GM21576 (cell line): ENCODE data around the gene NLRP7.
"Not testable (repeated sequence)": the region's sequence is repeated elsewhere in the genome, so short reads cannot be mapped to it uniquely, and the experiment has no call there.

ENCODE experiments used
- ATAC-seq: cut with Tn5 transposase; IDR thresholded peaks from one replicate; pipeline ENCODE4 v1.9.1; 2021; ENCODE audit warnings: mild to moderate bottlenecking, moderate library complexity; ENCODE audit not compliant: unreplicated experiment

Gene NLRP7

GRCh38 chr19:54919646-54920563 lies 27.4 kb downstream of the NLRP7 start:
- ATAC-seq: not testable (repeated sequence)

GRCh38 chr19:54918499-54918898 lies 28.8 kb downstream of the NLRP7 start:
- ATAC-seq: no peak

GRCh38 chr19:54916822-54917221 lies 30.5 kb downstream of the NLRP7 start:
- ATAC-seq: no peak

- not testable (repeated sequence) for ATAC-seq
These were observed 39.4 kb downstream of the NLRP7 start for GRCh38 chr19:54907899-54908298.

DNA sequence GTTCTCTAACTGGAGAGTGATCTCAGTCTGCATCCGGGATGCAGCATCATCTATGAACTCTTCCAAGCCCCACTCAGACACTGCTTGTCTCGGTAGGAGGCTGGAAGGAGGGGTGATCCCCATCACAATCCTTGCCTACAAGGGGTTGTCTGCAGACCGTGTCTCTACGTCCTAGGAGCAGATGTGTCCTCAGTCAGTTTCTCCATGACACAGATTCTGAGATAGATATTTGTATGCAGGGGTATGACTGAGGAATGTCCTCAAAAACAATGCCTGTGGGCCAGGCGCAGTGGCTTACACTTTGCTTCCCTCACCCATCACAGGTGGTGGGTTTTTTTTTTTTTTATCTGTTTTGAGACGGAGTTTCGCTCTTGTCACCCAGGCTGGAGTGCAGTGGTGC lies 40.5 kb downstream of the NLRP7 start:
- no peak for ATAC-seq

- ATAC-seq: no peak
These were observed 41.4 kb downstream of the NLRP7 start, which contains the start of gene NCR1 for GRCh38 chr19:54905803-54906511. NCR1 (plus strand) TSS chr19:54906148; CDS start chr19:54906188, 40 bp downstream.

- no peak for ATAC-seq
These were observed 41.9 kb downstream of the NLRP7 start for GRCh38 chr19:54905421-54905802.

- not testable (repeated sequence) for ATAC-seq
These were observed 43.1 kb downstream of the NLRP7 start for GRCh38 chr19:54904261-54904660.

GRCh38 chr19:54903303-54903702 lies 44.0 kb downstream of the NLRP7 start:
- no peak for ATAC-seq

- no peak for ATAC-seq
These were observed 45.3 kb downstream of the NLRP7 start for GRCh38 chr19:54902061-54902460.

DNA sequence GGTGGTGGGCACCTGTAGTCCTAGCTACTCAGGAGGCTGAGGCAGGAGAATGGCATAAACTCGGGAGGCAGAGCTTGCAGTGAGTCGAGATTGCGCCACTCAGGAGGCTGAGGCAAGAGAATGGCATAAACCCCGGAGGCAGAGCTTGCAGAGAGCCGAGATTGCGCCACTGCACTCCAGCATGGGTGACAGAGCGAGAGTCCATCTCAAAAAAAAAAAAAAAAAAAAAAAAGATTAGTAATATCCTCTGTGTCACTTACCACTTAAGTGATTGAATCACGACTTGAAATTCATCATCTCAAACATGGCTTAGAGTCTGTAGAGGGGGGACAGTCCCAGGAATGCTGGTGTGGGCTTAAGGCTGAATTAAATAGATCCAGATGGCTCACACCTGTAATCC lies 46.2 kb downstream of the NLRP7 start:
- not testable (repeated sequence) for ATAC-seq

GRCh38 chr19:54899646-54900045 lies 47.7 kb downstream of the NLRP7 start:
- not testable (repeated sequence) for ATAC-seq

GRCh38 chr19:54898685-54899084 lies 48.6 kb downstream of the NLRP7 start:
- ATAC-seq: not testable (repeated sequence)

DNA sequence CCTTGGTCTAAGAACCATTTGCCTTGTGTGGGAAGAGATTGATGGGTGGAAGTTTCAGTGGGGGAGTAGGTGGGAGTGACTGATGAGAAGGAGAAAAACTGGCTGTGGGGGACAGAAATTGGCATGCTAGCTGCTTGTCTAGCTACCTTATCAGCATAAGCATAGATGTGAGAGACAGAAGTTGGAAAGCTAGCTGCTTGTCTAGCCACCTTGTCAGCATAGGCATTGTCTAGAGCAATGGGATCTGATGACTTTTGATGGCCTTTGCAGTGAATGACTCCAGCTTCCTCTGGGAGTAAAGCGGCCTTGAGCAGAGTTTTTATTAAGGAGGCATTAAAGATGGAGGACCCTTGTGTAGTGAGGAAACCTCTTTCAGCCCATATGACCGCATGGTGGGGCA lies 51.3 kb downstream of the NLRP7 start:
- no peak for ATAC-seq

DNA sequence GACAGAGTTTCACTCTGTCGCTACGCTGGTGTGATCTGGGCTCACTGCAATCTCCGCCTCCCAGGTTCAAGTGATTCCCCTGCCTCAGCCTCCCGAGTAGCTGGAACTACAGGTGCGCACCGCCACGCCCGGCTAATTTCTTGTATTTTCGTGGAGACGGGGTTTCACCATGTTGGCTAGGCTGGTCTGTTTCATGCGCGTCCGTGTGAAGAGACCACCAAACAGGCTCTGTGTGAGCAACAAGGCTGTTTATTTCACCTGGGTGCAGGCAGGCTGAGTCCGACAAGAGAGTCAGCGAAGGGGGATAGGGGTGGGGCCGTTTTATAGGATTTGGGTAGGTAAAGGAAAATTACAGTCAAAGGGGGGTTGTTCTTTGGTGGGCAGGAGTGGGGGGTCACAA lies 53.2 kb downstream of the NLRP7 start:
- ATAC-seq: not testable (repeated sequence)

DNA sequence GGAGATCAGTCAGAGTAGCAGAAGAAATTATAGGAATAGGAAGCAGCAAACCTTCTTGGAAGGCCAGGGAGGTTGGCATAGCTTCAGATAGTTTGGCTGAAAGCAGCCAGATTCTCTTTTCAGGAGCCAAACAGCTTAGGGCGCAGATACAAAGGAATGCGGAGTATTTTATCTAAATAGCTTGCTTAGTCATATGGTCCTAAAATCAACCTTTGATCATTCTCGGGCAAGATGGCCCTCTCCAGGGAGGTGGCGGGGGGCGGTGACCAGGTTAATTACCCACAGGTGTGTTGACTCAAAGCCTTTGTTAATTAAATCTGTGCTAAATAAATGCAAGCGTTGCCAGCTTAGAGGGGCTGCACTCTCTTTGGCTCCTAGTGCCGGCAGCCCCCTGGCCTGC lies 53.9 kb downstream of the NLRP7 start:
- ATAC-seq: no peak

- ATAC-seq: no peak
These were observed 57.8 kb downstream of the NLRP7 start for GRCh38 chr19:54889566-54889965.

GRCh38 chr19:54888239-54888638 lies 59.1 kb downstream of the NLRP7 start:
- no peak for ATAC-seq

DNA sequence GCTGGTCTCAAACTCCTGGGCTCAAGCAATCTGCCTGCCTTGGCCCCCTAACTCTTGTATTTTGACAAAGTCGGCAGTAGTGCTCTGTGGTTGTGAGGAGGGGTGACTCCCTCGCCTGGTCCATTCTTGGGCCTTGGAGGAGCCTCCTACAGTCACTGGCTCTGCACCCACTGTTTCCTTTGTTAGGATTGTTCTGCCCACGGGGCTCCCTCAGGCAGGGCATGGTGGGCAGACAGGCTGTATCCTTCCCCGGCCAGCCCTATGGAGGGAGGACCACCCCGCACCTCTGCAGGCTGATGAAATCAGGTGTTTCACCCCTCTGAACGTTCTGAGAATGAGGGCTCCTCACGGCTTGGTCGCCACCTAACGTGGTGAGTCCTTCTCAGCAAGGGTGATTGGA lies 64.1 kb downstream of the NLRP7 start:
- no peak for ATAC-seq

- no peak for ATAC-seq
These were observed 64.6 kb downstream of the NLRP7 start for GRCh38 chr19:54882758-54883157.

DNA sequence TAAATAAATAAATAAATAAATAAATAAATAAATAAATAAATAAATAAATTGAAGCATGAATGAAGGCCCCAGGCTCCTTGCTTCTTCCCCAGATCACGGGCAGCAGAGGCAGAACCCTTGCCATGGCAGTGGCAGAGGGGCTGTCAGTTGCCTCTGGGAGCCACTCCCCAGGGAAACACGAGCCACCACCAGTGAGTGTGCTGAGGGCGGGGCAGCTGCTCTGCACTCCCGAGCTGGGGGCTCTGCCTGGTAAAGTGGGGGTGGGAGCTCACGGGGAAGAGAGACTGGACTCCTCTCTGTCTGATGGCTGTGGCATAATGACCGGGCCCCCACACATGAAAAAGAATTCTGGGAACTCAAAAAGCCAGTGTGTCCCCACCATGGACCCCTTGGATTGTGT lies 65.4 kb downstream of the NLRP7 start:
- no peak for ATAC-seq

GRCh38 chr19:54877471-54877870 lies 69.9 kb downstream of the NLRP7 start:
- ATAC-seq: no peak
